ENCODE measurements around the gene ALDH2. TPM values are rescaled to one million over a fixed set of nuclear protein-coding genes. Genes with fewer than 3 reads are reported as not detected.
"Not testable (repeated sequence)": the region's sequence is repeated elsewhere in the genome, so short reads cannot be mapped to it uniquely, and the experiment has no call there.

Gene ALDH2
- total RNA-seq, 2 donors from 2014 or later, result 76.6 to 91.4 TPM

- Mint-ChIP-seq H3K4me1 (peaks cover 16% of the 10 kb centered on the region), H3K27me3 (ENCODE audit: insufficient read depth) (peaks cover 5% of the 10 kb centered on the region), H3K36me3 (ENCODE audit: low read depth) (peaks cover 4% of the 10 kb centered on the region), H3K9me3 (no peaks in the 10 kb centered on the region), H3K27ac (no peak overlapping the region), H3K4me3 (no peak overlapping the region)
- no peak for TF ChIP-seq CTCF (conservative IDR thresholded peaks at IDR 0.05)
- Histone ChIP-seq H3K4me1 (ENCODE audit: control insufficient read depth, insufficient read depth, low read length) (peaks cover 2% of the 10 kb centered on the region), H3K27ac (ENCODE audit: low read depth, low read length) (no peak overlapping the region), H3K27me3 (ENCODE audit: control insufficient read depth, insufficient read depth, low read length, poor library complexity, severe bottlenecking) (no peaks in the 10 kb centered on the region), H3K36me3 (ENCODE audit: control insufficient read depth, insufficient read depth, low read length) (no peaks in the 10 kb centered on the region), H3K9me3 (ENCODE audit: control insufficient read depth, low read length) (no peaks in the 10 kb centered on the region), H3K4me3 (ENCODE audit: low read length) (no peak overlapping the region), H3K9ac (ENCODE audit: extremely low read depth, low read length, poor library complexity, severe bottlenecking) (no peak overlapping the region)
- DNase-seq, result no peak
- WGBS, 2 experiments (ENCODE audit: insufficient coverage in 1 of 2, insufficient read length in 1 of 2), result 96 to 98% methylated on average over 8 to 9 of the region's 9 CpGs
Observed at GRCh38 chr12:111759991-111760390, 6.7 kb upstream of the ALDH2 start.

- Histone ChIP-seq H3K27ac (ENCODE audit: low read depth, low read length) (no peak overlapping the region), H3K36me3 (ENCODE audit: control insufficient read depth, insufficient read depth, low read length) (no peaks in the 10 kb centered on the region), H3K9me3 (ENCODE audit: control insufficient read depth, low read length) (peaks cover 8% of the 10 kb centered on the region), H3K4me3 (ENCODE audit: low read length) (no peak overlapping the region), H3K4me1 (ENCODE audit: control insufficient read depth, insufficient read depth, low read length) (peaks cover 2% of the 10 kb centered on the region), H3K9ac (ENCODE audit: extremely low read depth, low read length, poor library complexity, severe bottlenecking) (no peak overlapping the region), H3K27me3 (ENCODE audit: control insufficient read depth, insufficient read depth, low read length, poor library complexity, severe bottlenecking) (no peaks in the 10 kb centered on the region)
- peaks cover 9% of the 10 kb centered on the region for H3K9me3 Mint-ChIP-seq
- TF ChIP-seq CTCF (conservative IDR thresholded peaks at IDR 0.05), result no peak
- no peak overlapping the region for H3K27ac Mint-ChIP-seq
- peaks cover 16% of the 10 kb centered on the region for H3K4me1 Mint-ChIP-seq
- 93 to 95% methylated on average over 3 to 5 of the region's 5 CpGs for WGBS, 2 experiments (ENCODE audit: insufficient coverage in 1 of 2, insufficient read length in 1 of 2)
- H3K4me3 Mint-ChIP-seq, result no peak overlapping the region
- peaks cover 13% of the 10 kb centered on the region for H3K27me3 Mint-ChIP-seq (ENCODE audit: insufficient read depth)
- H3K36me3 Mint-ChIP-seq (ENCODE audit: low read depth), result peaks cover 2% of the 10 kb centered on the region
- no peak for DNase-seq
Observed at GRCh38 chr12:111761099-111761498, 5.6 kb upstream of the ALDH2 start.

GRCh38 chr12:111761706-111762105 lies 5.0 kb upstream of the ALDH2 start:
- no peaks in the 10 kb centered on the region for H3K36me3 ChIP-seq (ENCODE audit: control insufficient read depth, insufficient read depth, low read length)
- peaks cover 12% of the 10 kb centered on the region for H3K9me3 Mint-ChIP-seq
- peaks cover 2% of the 10 kb centered on the region for H3K36me3 Mint-ChIP-seq (ENCODE audit: low read depth)
- H3K9ac ChIP-seq (ENCODE audit: extremely low read depth, low read length, poor library complexity, severe bottlenecking), result peak overlapping the region; percentile 25
- H3K4me1 Mint-ChIP-seq, result peaks cover 18% of the 10 kb centered on the region
- no peak overlapping the region for H3K4me3 Mint-ChIP-seq
- H3K9me3 ChIP-seq (ENCODE audit: control insufficient read depth, low read length), result peaks cover 8% of the 10 kb centered on the region
- H3K27ac Mint-ChIP-seq, result peak overlapping the region; percentile 74
- no peak overlapping the region for H3K27ac ChIP-seq (ENCODE audit: low read depth, low read length)
- peaks cover 17% of the 10 kb centered on the region for H3K27me3 Mint-ChIP-seq (ENCODE audit: insufficient read depth)
- TF ChIP-seq CTCF (conservative IDR thresholded peaks at IDR 0.05), result no peak
- H3K4me1 ChIP-seq (ENCODE audit: control insufficient read depth, insufficient read depth, low read length), result peaks cover 2% of the 10 kb centered on the region
- no peaks in the 10 kb centered on the region for H3K27me3 ChIP-seq (ENCODE audit: control insufficient read depth, insufficient read depth, low read length, poor library complexity, severe bottlenecking)
- no peak overlapping the region for H3K4me3 ChIP-seq (ENCODE audit: low read length)
- WGBS, 2 experiments (ENCODE audit: insufficient coverage in 1 of 2, insufficient read length in 1 of 2), result 79 to 86% methylated on average over 3 of the region's 3 CpGs
- DNase-seq, result no peak

GRCh38 chr12:111763552-111763951 lies 3.2 kb upstream of the ALDH2 start:
- H3K27me3 ChIP-seq (ENCODE audit: control insufficient read depth, insufficient read depth, low read length, poor library complexity, severe bottlenecking); H3K36me3 ChIP-seq (ENCODE audit: control insufficient read depth, insufficient read depth, low read length); H3K9me3 ChIP-seq (ENCODE audit: control insufficient read depth, low read length); H3K27ac ChIP-seq (ENCODE audit: low read depth, low read length); H3K4me3 Mint-ChIP-seq; H3K4me1 ChIP-seq (ENCODE audit: control insufficient read depth, insufficient read depth, low read length); H3K36me3 Mint-ChIP-seq (ENCODE audit: low read depth); H3K4me3 ChIP-seq (ENCODE audit: low read length); H3K9ac ChIP-seq (ENCODE audit: extremely low read depth, low read length, poor library complexity, severe bottlenecking); DNase-seq; H3K27ac Mint-ChIP-seq: not testable (repeated sequence)
- peaks cover 12% of the 10 kb centered on the region for H3K9me3 Mint-ChIP-seq
- WGBS, 2 experiments (ENCODE audit: insufficient coverage in 1 of 2, insufficient read length in 1 of 2), result 90 to 93% methylated on average over 7 to 10 of the region's 10 CpGs
- H3K4me1 Mint-ChIP-seq, result peaks cover 19% of the 10 kb centered on the region
- peaks cover 21% of the 10 kb centered on the region for H3K27me3 Mint-ChIP-seq (ENCODE audit: insufficient read depth)
